Esophagus squamous epithelium (tissue), 5 donors: ENCODE results near the gene ANGEL1. TPM values are rescaled to one million over a fixed set of nuclear protein-coding genes. Genes with fewer than 3 reads are reported as not detected.

Experiments
- DNase-seq: peaks from one replicate; lab custom pipeline; 2025; lab: John Stamatoyannopoulos, UW
- H3K27ac ChIP-seq, 4 donors: fragments of 200-600 bp; sonication (generic); one replicate each; pipeline ENCODE4 v1.5.1; 2016 to 2019; ENCODE audit warnings: mild to moderate bottlenecking in 1 of 4
- H3K27me3 ChIP-seq, 4 donors: fragments of 200-600 bp; sonication (generic); 1 replicate in 3 of 4; 2 replicates in 1 of 4; pipeline versions ENCODE4 v1.5.1 to v1.6.0; 2017 to 2021; ENCODE audit warnings: antibody characterized with exemption in 1 of 4
- H3K36me3 ChIP-seq, 3 donors: fragments of 200-600 bp; sonication (generic); one replicate each; pipeline ENCODE4 v1.5.1; 2016 to 2019
- H3K4me1 ChIP-seq, 3 donors: fragments of 200-600 bp; sonication (generic); one replicate each; pipeline ENCODE4 v1.5.1; 2017 to 2019
- H3K4me3 ChIP-seq, 4 donors: fragments of 200-600 bp; sonication (generic); 1 replicate in 3 of 4; 2 replicates in 1 of 4; pipeline ENCODE4 v1.5.1; 2016 to 2019; ENCODE audit warnings: mild to moderate bottlenecking in 2 of 4, moderate library complexity in 1 of 4
- H3K9me3 ChIP-seq, 3 donors: fragments of 200-600 bp; sonication (generic); one replicate each; pipeline ENCODE4 v1.5.1; 2016 to 2019
- CTCF ChIP-seq, 6 experiments: fragments of 450-650 bp in 4 of 6; fragments of 200-600 bp in 2 of 6; sonication (generic) in 2 of 6; IDR thresholded peaks; one replicate each; pipeline ENCODE4 v1.5.1; 2016 to 2019; ENCODE audit warnings: antibody characterized with exemption in 6 of 6, mild to moderate bottlenecking in 4 of 6, moderate library complexity in 4 of 6
- POLR2A ChIP-seq, 4 donors: fragments of 450-650 bp; IDR thresholded peaks; one replicate each; pipeline ENCODE4 v1.6.1; 2017; ENCODE audit warnings: antibody characterized with exemption in 4 of 4, mild to moderate bottlenecking in 4 of 4, moderate library complexity in 3 of 4
- WGBS, 2 donors: methylation state at CpG; one replicate each; pipeline ENCODE4 v1.1.5; 2018; 5-methylcytosine and 5-hydroxymethylcytosine counted together
- intact Hi-C: fragments of 100-400 bp; cut with DNase I; formaldehyde crosslinking; loops from one replicate; pipeline ENCODE4 v1.15.0; 2022
- total RNA-seq, 4 donors: library from RNA; depleted of rRNA; stranded (reverse); fragments of >200 nt; gene quantifications; one replicate each; pipeline ENCODE4 v1.1.0, GENCODE V29; 2016
- donor health status: DM: yes; HTN: yes; CAD: no.

ANGEL1 gene
- total RNA-seq, 4 donors from 2014 or later: 3.4 to 13.7 (median 8.3) TPM

DNA sequence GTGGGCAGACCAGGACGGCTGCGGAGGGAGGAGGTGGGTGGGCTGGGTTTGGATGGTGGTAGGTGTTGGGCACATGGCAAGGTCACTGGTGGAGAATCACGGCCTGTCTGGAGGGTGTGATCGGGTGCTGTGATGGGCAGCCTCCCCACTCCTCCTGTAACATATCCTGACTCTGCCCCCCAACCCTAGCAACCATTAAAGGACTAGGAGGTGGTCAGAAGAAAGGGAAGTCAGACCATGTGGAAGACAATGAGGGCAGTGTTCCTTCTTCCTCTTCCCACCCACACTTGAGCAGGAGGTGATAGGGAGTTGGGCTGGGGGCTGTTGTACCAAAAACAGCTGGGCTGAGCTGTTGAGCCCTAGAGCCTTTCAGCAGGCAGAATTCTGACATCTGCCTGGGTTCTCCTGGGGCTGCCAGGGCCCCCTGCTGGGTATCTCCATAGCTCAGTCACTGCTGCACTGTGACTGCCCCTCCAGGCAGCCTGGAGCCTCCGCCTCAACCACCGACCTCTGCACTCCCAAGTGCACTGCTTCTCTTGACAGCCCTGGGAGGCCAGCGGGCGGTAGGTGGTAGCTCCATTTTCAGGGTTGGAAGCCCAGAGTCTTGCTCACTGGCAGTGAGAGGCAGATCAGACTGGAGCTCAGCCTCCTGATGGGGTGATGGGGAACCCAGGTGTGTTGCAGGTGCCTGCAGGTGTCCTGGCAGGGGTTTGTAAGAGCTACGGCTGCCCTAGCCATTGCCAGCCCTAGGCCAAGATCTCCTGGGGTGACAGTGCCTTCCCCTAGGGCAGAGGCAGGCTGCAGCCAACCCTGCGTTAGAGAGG is 36.0 kb downstream of the ANGEL1 start:
- WGBS, 2 donors: 68 to 100% methylated on average over 1 to 3 of the region's 10 CpGs
- no peak overlapping the region for H3K4me3 ChIP-seq
- H3K27me3 ChIP-seq: no peaks in the 10 kb centered on the region
- DNase-seq: no peak
- TF ChIP-seq CTCF (IDR thresholded peaks at IDR 0.05) (no peak), POLR2A (IDR thresholded peaks at IDR 0.05) (no peak)
- peaks cover 0 to 12% (median 0%) of the 10 kb centered on the region in 3 donors for H3K36me3 ChIP-seq
- H3K9me3 ChIP-seq: no peaks in the 10 kb centered on the region
- peaks cover 17 to 38% (median 21%) of the 10 kb centered on the region in 3 donors for H3K4me1 ChIP-seq
- intact Hi-C loops: no loop called here
- H3K27ac ChIP-seq: peak overlapping the region in 1 of 4 donors; percentile 22

DNA sequence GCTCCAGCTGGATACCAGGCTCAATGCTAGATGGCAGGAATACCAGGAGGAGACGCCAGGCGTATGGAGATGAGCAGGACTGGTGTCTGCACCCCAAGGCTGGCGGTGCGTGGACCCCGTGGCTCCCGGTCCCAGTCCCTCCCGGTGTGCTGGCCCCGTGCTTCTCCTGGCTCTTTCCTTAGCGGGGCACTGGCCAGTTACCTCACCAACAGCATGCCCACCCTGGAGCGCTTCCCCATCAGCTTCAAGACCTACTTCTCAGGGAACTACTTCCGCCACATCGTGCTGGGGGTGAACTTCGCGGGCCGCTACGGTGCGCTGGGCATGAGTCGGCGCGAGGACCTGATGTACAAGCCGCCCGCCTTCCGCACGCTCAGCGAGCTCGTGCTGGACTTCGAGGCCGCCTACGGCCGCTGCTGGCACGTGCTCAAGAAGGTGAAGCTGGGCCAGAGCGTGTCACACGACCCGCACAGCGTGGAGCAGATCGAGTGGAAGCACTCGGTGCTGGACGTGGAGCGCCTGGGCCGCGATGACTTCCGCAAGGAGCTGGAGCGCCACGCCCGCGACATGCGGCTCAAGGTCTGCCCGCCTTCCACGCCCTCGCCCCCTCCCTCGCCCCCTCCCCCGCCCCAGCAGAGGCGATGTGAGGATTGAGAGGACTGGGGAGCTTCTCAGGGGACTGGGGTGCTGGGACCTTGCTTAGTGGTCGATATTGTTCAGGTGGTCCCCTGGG is 36.8 kb downstream of the ANGEL1 start:
- H3K4me3 ChIP-seq: no peak overlapping the region
- H3K27ac ChIP-seq: peak overlapping the region in 1 of 4 donors; percentile 22
- intact Hi-C loops: no loop called here
- peaks cover 0 to 4% (median 0%) of the 10 kb centered on the region in 3 donors for H3K36me3 ChIP-seq
- no peak for DNase-seq
- TF ChIP-seq CTCF (IDR thresholded peaks at IDR 0.05) (no peak), POLR2A (IDR thresholded peaks at IDR 0.05) (no peak)
- 93 to 96% methylated on average over 18 to 42 of the region's 54 CpGs for WGBS, 2 donors
- H3K27me3 ChIP-seq: no peaks in the 10 kb centered on the region
- no peaks in the 10 kb centered on the region for H3K9me3 ChIP-seq
- peaks cover 14 to 30% (median 20%) of the 10 kb centered on the region in 3 donors for H3K4me1 ChIP-seq

- TF ChIP-seq POLR2A (IDR thresholded peaks at IDR 0.05) (no peak), CTCF (IDR thresholded peaks at IDR 0.05) (no peak)
- H3K4me1 ChIP-seq: peaks cover 14 to 25% (median 20%) of the 10 kb centered on the region in 3 donors
- WGBS, 2 donors: 82 to 83% methylated on average over 16 to 19 of the region's 22 CpGs
- intact Hi-C loops: no loop called here
- no peaks in the 10 kb centered on the region for H3K9me3 ChIP-seq
- H3K27ac ChIP-seq: no peak overlapping the region
- no peaks in the 10 kb centered on the region for H3K36me3 ChIP-seq
- no peaks in the 10 kb centered on the region for H3K27me3 ChIP-seq
- no peak overlapping the region for H3K4me3 ChIP-seq
- no peak for DNase-seq
Observed at GRCh38 chr14:76774821-76775694, 37.6 kb downstream of the ANGEL1 start.

- H3K4me1 ChIP-seq: peaks cover 14 to 31% (median 20%) of the 10 kb centered on the region in 3 donors
- H3K4me3 ChIP-seq: no peak overlapping the region
- H3K27me3 ChIP-seq: no peaks in the 10 kb centered on the region
- H3K27ac ChIP-seq: peak overlapping the region in 2 of 4 donors; percentile 86 to 90
- WGBS, 2 donors: 58 to 79% methylated on average over 5 to 14 of the region's 18 CpGs
- no peaks in the 10 kb centered on the region for H3K36me3 ChIP-seq
- intact Hi-C loops: no loop called here
- H3K9me3 ChIP-seq: no peaks in the 10 kb centered on the region
- DNase-seq: no peak
- TF ChIP-seq POLR2A (IDR thresholded peaks at IDR 0.05) (no peak), CTCF (IDR thresholded peaks at IDR 0.05) (no peak)
Observed at GRCh38 chr14:76773956-76774820, 38.5 kb downstream of the ANGEL1 start.
